Measurements from ENCODE around the gene ZDHHC8. TPM values are rescaled to one million over a fixed set of nuclear protein-coding genes. Genes with fewer than 3 reads are reported as not detected.

The ZDHHC8 gene
- total RNA-seq, 1 donor from 2014 or later: 42.4 TPM

DNA sequence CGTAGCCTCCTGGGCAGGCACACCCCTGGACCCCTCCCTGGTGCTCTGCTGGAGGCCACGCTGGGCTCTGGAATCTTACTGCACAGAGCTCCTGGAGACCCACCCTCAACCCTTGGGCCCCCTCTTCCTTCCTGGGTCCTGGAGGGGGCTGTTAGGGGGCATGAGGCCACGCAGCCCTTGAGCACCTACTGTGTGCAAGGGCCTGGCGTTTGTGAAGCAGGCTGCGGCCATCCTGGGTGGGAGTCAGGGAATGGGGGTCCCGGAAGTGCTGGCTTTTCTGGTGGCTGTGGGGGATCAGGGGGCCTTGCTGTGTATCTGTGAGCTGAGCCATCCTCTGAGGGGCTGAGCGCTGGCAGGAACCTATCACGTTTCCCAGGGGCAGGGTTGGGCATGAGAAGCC, 60.2 kb downstream of the ZDHHC8 start:
- DNase-seq: no peak
- no peak overlapping the region for H3K27ac ChIP-seq (replicated peaks)
- no peaks in the 10 kb centered on the region for H3K4me1 ChIP-seq
- no peaks in the 10 kb centered on the region for H3K36me3 ChIP-seq
- TF ChIP-seq, protein P1, sequence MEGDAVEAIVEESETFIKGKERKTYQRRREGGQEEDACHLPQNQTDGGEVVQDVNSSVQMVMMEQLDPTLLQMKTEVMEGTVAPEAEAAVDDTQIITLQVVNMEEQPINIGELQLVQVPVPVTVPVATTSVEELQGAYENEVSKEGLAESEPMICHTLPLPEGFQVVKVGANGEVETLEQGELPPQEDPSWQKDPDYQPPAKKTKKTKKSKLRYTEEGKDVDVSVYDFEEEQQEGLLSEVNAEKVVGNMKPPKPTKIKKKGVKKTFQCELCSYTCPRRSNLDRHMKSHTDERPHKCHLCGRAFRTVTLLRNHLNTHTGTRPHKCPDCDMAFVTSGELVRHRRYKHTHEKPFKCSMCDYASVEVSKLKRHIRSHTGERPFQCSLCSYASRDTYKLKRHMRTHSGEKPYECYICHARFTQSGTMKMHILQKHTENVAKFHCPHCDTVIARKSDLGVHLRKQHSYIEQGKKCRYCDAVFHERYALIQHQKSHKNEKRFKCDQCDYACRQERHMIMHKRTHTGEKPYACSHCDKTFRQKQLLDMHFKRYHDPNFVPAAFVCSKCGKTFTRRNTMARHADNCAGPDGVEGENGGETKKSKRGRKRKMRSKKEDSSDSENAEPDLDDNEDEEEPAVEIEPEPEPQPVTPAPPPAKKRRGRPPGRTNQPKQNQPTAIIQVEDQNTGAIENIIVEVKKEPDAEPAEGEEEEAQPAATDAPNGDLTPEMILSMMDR (IDR thresholded peaks at IDR 0.05; ENCODE audit: borderline replicate concordance): no peak
- H3K27me3 ChIP-seq (ENCODE audit: low read depth): no peaks in the 10 kb centered on the region
- intact Hi-C loops (cut with micrococcal nuclease): no loop called here
- H3K9me3 ChIP-seq (replicated peaks): no peaks in the 10 kb centered on the region
- no peak overlapping the region for H3K4me3 ChIP-seq

DNA sequence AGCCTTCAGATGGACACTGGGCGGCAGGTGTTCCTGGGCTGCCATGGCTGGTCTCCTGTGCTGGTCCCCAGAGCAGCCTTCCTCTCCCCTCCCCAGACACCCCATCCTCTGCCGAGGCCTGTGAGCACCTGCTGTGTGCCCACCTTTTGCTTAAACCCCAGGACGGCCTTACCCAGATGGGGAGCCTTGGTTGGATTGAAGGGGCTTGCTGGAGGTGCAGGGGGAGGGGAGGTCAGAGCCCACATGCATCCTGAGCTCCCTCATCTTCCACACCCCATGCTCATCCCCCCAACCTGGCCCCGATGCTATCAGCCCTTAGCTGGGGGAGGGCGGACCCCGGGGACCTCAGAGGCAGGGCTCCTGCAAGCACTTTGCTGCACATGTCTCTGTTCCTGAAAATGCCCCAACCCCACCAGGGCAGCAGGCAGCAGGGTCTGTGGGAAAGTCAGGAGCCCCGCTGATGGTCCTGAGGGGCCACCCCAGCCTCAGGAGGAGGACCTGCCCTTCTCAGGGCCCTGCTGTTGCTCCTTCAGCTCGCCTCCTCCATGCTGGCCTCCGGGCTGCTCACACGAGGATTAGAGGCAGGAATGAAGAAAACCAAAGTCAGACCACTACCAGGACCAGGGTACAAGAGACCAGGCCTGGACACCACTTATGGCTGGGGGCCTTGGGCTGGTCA, 60.8 kb downstream of the ZDHHC8 start:
- H3K27me3 ChIP-seq (ENCODE audit: low read depth): no peaks in the 10 kb centered on the region
- H3K4me3 ChIP-seq: no peak overlapping the region
- H3K36me3 ChIP-seq: no peaks in the 10 kb centered on the region
- no peak overlapping the region for H3K27ac ChIP-seq (replicated peaks)
- intact Hi-C loops (cut with micrococcal nuclease): no loop called here
- H3K9me3 ChIP-seq (replicated peaks): no peaks in the 10 kb centered on the region
- TF ChIP-seq, protein P1 (IDR thresholded peaks at IDR 0.05; ENCODE audit: borderline replicate concordance): no peak
- H3K4me1 ChIP-seq: no peaks in the 10 kb centered on the region
- no peak for DNase-seq

DNA sequence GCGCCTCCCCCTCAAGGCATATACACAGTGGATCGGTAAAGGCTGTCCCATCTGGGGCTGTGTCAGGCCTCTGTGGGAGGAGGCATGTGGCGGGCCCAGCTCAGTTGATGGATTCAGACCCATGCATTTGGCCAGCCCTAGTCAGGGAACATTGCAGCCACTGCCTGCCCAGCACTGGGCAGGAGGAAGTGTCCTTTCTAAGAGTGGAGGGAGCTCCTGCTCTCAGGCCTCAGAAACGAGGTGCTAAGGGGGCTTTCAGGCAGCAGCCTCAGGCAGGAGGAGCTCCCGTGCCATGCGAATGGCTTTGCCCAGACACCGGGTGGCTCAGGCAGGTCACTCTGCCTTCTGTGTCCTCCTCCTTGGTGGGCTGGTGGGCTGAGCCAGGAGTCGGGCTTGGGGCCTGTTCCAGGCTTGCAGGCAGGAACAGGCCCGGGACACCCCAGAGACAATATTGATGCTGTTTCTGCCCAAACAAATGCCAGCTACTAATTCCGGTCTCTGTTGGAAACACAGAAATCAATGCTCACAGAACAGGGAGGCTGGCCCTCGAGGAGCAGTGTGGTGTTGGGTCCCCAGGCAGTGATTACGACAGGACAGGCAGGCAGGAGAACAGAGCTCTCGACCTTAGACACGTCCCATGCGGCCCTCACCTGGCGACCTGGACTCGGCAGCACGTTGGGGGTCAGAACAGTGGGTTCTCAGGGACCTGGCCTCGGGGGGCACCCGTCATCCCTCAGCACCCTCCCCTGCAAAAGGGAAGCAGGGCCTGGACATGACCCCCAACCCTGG, 61.6 kb downstream of the ZDHHC8 start:
- no peak for DNase-seq
- no peaks in the 10 kb centered on the region for H3K27me3 ChIP-seq (ENCODE audit: low read depth)
- intact Hi-C loops (cut with micrococcal nuclease): no loop called here
- H3K4me3 ChIP-seq: no peak overlapping the region
- H3K4me1 ChIP-seq: no peaks in the 10 kb centered on the region
- H3K36me3 ChIP-seq: no peaks in the 10 kb centered on the region
- TF ChIP-seq, protein P1 (IDR thresholded peaks at IDR 0.05; ENCODE audit: borderline replicate concordance): no peak
- H3K27ac ChIP-seq (replicated peaks): no peak overlapping the region
- H3K9me3 ChIP-seq (replicated peaks): no peaks in the 10 kb centered on the region

DNA sequence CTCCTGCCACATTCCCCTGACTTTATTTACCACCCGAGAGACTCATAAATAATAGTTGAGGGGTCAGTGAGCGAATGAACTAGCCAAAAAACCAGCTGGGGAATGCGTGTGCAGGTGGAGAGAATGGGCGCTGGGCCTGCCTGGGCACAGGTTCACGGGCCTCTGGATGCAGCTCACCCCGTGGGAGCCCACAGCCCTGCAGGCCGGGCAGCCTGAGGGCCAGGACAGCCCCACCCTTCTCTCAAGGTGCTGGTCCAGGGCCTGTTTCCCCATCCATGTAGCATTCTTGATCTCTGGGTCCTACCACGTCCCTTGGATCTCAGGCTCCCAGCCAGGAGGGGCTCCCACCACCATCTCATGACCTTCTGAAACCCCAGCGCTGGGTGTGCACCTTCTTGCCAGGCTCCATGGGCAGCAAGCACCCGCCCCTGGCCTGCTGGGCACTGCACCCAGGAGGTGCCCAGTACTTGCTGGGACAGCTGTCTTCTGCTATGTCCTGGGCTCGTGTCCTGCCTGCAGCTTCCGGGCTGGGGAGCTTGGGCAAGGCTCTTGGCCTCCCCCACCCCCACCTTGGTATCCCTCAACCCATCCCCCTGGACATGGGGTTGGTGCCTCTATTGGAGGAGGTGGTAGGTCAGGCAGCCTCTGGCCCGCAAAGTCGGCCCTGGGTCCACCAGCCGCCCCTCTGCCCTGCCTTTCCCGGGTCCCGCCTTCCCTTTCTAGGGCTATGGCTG, 62.3 kb downstream of the ZDHHC8 start:
- Histone ChIP-seq H3K4me1 (no peaks in the 10 kb centered on the region), H3K36me3 (no peaks in the 10 kb centered on the region), H3K4me3 (no peak overlapping the region), H3K27ac (replicated peaks) (no peak overlapping the region), H3K27me3 (ENCODE audit: low read depth) (no peaks in the 10 kb centered on the region), H3K9me3 (replicated peaks) (no peaks in the 10 kb centered on the region)
- TF ChIP-seq, protein P1 (IDR thresholded peaks at IDR 0.05; ENCODE audit: borderline replicate concordance): no peak
- intact Hi-C loops (cut with micrococcal nuclease): no loop called here
- DNase-seq: no peak

DNA sequence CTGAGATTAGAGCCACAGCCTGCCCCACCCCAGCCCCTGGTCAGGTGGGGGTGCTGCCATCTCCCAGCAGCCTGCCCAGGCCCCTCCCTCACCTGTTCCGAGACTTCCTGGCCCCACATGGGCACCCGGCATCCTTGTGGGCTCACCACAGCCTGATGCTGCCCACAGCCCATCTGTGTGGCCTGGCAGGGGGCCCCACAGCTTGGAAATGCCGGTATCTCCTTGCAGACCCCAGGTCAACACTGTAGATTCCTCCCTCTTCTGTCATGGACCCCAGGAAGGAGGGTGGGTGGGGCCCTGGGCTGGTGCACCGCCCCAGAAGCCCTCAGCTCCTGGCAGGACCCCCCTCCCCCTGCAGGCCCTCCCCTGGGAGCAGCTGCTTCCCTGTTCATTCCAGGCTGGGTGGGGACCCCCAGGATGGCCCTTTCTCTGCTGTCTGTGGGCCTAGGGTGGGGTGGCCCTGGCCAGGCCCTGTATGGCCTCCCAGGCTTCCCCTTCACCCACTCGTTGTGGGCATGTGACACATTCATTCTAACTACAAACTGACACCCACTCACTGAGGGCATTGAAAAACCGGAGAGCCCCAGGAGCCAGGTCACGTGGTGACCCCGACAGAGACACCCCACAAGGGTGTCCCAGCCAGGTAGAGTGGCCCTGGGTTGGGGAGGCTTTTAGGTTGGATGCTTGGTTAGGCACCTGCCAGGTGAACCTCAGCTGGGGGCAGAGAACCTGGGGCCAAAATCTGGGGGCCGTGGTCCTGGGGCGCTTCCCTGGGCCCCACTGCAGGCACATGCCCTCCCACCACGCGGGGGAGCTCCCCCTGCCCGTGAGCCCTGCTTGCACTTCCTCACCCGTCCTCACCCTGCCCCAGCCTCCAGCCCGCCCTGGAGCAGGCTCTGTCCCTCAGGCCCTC, 63.3 kb downstream of the ZDHHC8 start:
- TF ChIP-seq, protein P1 (IDR thresholded peaks at IDR 0.05; ENCODE audit: borderline replicate concordance): no peak
- Histone ChIP-seq H3K27ac (replicated peaks) (no peak overlapping the region), H3K27me3 (ENCODE audit: low read depth) (no peaks in the 10 kb centered on the region), H3K9me3 (replicated peaks) (no peaks in the 10 kb centered on the region), H3K4me3 (no peak overlapping the region), H3K36me3 (no peaks in the 10 kb centered on the region), H3K4me1 (no peaks in the 10 kb centered on the region)
- DNase-seq: no peak
- intact Hi-C loops (cut with micrococcal nuclease): no loop called here

Data from left ventricle myocardium inferior (tissue), 1 donor.